ENCODE results near the gene TAX1BP1.

- TF ChIP-seq SUZ12 (IDR thresholded peaks at IDR 0.05) (no peak), FOXM1 (IDR thresholded peaks at IDR 0.05; ENCODE audit: borderline replicate concordance) (no peak), TARDBP (IDR thresholded peaks at IDR 0.05) (no peak), SP1 (IDR thresholded peaks at IDR 0.05) (no peak), FOXA1 (IDR thresholded peaks at IDR 0.05) (no peak), BHLHE40 (IDR thresholded peaks at IDR 0.05; ENCODE audit: borderline replicate concordance) (no peak), LEF1 (IDR thresholded peaks at IDR 0.05; ENCODE audit: borderline replicate concordance) (no peak), ELF4 (IDR thresholded peaks at IDR 0.05) (no peak), CTBP1 (IDR thresholded peaks at IDR 0.05; ENCODE audit: borderline replicate concordance) (no peak), HDGF (IDR thresholded peaks at IDR 0.05; ENCODE audit: borderline replicate concordance) (no peak), ARNT (IDR thresholded peaks at IDR 0.05) (no peak), FOXK2 (IDR thresholded peaks at IDR 0.05) (no peak)
- TF ChIP-seq, protein P1, sequence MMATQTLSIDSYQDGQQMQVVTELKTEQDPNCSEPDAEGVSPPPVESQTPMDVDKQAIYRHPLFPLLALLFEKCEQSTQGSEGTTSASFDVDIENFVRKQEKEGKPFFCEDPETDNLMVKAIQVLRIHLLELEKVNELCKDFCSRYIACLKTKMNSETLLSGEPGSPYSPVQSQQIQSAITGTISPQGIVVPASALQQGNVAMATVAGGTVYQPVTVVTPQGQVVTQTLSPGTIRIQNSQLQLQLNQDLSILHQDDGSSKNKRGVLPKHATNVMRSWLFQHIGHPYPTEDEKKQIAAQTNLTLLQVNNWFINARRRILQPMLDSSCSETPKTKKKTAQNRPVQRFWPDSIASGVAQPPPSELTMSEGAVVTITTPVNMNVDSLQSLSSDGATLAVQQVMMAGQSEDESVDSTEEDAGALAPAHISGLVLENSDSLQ (IDR thresholded peaks at IDR 0.05), result no peak
Observed at GRCh38 chr7:27781188-27781587, 41.2 kb downstream of the TAX1BP1 start.
